Measurements from ENCODE around the gene TTC3. TPM values are rescaled to one million over a fixed set of nuclear protein-coding genes. Genes with fewer than 3 reads are reported as not detected.
A peak's percentile ranks its signal among the peaks of the same experiment; 100 is the strongest.

TTC3 gene, protein sequence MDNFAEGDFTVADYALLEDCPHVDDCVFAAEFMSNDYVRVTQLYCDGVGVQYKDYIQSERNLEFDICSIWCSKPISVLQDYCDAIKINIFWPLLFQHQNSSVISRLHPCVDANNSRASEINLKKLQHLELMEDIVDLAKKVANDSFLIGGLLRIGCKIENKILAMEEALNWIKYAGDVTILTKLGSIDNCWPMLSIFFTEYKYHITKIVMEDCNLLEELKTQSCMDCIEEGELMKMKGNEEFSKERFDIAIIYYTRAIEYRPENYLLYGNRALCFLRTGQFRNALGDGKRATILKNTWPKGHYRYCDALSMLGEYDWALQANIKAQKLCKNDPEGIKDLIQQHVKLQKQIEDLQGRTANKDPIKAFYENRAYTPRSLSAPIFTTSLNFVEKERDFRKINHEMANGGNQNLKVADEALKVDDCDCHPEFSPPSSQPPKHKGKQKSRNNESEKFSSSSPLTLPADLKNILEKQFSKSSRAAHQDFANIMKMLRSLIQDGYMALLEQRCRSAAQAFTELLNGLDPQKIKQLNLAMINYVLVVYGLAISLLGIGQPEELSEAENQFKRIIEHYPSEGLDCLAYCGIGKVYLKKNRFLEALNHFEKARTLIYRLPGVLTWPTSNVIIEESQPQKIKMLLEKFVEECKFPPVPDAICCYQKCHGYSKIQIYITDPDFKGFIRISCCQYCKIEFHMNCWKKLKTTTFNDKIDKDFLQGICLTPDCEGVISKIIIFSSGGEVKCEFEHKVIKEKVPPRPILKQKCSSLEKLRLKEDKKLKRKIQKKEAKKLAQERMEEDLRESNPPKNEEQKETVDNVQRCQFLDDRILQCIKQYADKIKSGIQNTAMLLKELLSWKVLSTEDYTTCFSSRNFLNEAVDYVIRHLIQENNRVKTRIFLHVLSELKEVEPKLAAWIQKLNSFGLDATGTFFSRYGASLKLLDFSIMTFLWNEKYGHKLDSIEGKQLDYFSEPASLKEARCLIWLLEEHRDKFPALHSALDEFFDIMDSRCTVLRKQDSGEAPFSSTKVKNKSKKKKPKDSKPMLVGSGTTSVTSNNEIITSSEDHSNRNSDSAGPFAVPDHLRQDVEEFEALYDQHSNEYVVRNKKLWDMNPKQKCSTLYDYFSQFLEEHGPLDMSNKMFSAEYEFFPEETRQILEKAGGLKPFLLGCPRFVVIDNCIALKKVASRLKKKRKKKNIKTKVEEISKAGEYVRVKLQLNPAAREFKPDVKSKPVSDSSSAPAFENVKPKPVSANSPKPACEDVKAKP (N-terminal part only)
- total RNA-seq = 100 to 1,000 TPM; 163 to 171 TPM
- polyA plus RNA-seq = 100 to 1,000 TPM in 1 of 2 donors, 10 to 100 TPM in 1; 36.4 to 109 TPM

DNA sequence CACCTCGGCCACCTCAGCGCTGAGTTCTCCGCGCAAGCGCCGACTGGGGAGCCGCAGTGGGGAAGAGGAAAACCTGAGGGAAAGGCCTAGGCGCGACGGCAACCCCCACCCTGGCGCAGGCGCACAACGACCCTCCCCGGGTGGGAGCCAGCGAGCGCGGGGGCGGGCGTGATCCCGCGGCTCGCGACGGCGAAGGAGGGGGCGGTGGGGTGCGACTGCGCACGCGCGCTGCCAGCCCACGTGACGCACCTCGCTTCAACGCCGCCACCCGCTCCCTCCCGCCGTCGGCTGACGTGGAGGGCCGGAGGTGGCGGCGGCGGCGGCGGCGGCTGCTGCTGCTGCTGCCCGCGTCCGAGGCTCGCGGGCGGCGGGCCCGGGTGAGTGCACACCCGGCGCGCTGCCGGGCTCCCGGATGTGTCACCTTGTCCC is at the start of gene TTC3, which contains the start of gene PIGP:
Gene TTC3, plus strand, starts transcription at position 267 of the 429 bp plus-strand sequence. CDS start 14,004 bp downstream, outside the sequence.
Gene PIGP, minus strand, starts transcription at position 84 of the 429 bp plus-strand sequence. CDS start 556 bp downstream, outside the sequence.
- POLR2A ChIA-PET (ENCODE audit: partially characterized antibody) = interaction anchor here (1.3 to 1.8 kb wide), 3 partner anchors 84 to 491 kb away, joined by 4 to 8 read pairs (median 6); partner anchors contain the start of gene VPS26C
- Histone ChIP-seq H3K27ac (ENCODE audit: low read depth, low read length) (peak within 1 kb of the TSS; percentile 91), H3K9me3 (ENCODE audit: control insufficient read depth in 1 of 2, low read length in 2 of 2) (no peaks in the 10 kb centered on the region), H3K4me3 (ENCODE audit: low read length in 2 of 2) (peak within 1 kb of the TSS; percentile 83 to 91), H3K27me3 (ENCODE audit: insufficient read depth, low read length) (no peaks in the 10 kb centered on the region), H3K4me1 (ENCODE audit: insufficient read depth, low read length) (peaks cover 36% of the 10 kb centered on the region), H3K36me3 (ENCODE audit: insufficient read depth, low read length) (no peaks in the 10 kb centered on the region)
- peak; percentile 93 to 97 (median 96) for DNase-seq
- Mint-ChIP-seq H3K27ac (peak within 1 kb of the TSS; percentile 92 to 100 (median 98)), H3K4me3 (peak within 1 kb of the TSS; percentile 95 to 100 (median 98)), H3K4me1 (peaks cover 31 to 63% (median 44%) of the 10 kb centered on the region in 4 donors), H3K36me3 (peaks cover 13 to 16% of the 10 kb centered on the region in 2 donors), H3K27me3 (no peaks in the 10 kb centered on the region), H3K9me3 (peaks cover 0 to 4% (median 0%) of the 10 kb centered on the region in 8 donors)
- CTCF ChIA-PET (ENCODE audit: partially characterized antibody) = no interaction called here
- intact Hi-C loops (cut with micrococcal nuclease) = loop anchor here (1.0 to 5.0 kb wide), 7 partner anchors 84 to 1694 kb away; partner anchors contain the start of genes DOP1B, DYRK1A and VPS26C

DNA sequence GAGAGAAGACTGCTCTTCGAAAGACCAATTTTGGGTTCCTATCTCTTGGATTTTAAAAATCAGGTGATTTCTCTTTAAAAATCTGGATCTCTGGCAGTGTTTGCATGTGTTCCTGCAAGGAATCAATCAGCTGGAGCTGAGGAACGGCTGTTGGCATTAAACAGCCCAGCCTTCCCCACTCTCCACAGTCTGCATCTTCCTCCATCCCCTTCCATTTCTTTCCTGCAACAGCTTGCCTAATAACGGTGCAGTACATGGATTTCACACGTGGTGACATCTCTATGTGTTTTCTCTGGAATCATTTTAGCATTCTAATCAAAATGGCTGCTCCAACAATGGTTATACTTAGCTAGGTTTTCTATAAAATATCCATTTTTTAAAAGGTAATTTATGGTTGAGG is 46.6 kb upstream of the TTC3 start:
- POLR2A ChIA-PET (ENCODE audit: partially characterized antibody) = no interaction called here

DNA sequence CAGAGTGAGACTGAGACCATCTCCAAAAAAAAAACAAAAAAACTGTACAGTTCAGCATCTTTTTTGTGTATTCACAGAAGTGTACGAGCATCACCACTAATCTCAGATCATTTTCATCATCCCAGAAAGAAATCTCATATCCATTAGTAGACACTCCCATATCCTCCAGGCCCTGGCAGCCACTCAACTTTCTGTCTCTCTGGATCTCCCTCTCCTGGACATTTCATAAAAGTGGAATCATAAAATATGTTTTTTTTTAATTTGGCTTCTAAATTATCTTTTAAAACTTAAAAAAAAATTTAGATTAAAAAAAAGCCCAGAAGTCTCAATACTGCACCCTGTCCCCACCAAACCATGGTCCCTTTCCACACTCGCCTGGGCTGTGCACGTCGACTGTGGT is 44.5 kb upstream of the TTC3 start:
- H3K4me1 Mint-ChIP-seq = no peaks in the 10 kb centered on the region
- no peaks in the 10 kb centered on the region for H3K36me3 Mint-ChIP-seq
- no peak overlapping the region for H3K27ac Mint-ChIP-seq
- intact Hi-C loops (cut with micrococcal nuclease) = no loop called here
- ChIA-PET POLR2A (ENCODE audit: partially characterized antibody) (no interaction called here), CTCF (ENCODE audit: partially characterized antibody) (no interaction called here)
- no peak overlapping the region for H3K4me3 Mint-ChIP-seq
- Histone ChIP-seq H3K36me3 (ENCODE audit: insufficient read depth, low read length) (no peaks in the 10 kb centered on the region), H3K27ac (ENCODE audit: low read depth, low read length) (no peak overlapping the region), H3K27me3 (ENCODE audit: insufficient read depth, low read length) (no peaks in the 10 kb centered on the region), H3K9me3 (ENCODE audit: control insufficient read depth in 1 of 2, low read length in 2 of 2) (no peaks in the 10 kb centered on the region), H3K4me1 (ENCODE audit: insufficient read depth, low read length) (no peaks in the 10 kb centered on the region), H3K4me3 (ENCODE audit: low read length in 2 of 2) (no peak overlapping the region)
- no peaks in the 10 kb centered on the region for H3K9me3 Mint-ChIP-seq
- peaks cover 7 to 10% of the 10 kb centered on the region in 2 donors for H3K27me3 Mint-ChIP-seq
- no peak for DNase-seq

More for the DNA sequence above, 46.6 kb upstream of the TTC3 start:
- no peak for DNase-seq
- Mint-ChIP-seq H3K27me3 (peaks cover 1 to 3% of the 10 kb centered on the region in 2 donors), H3K4me1 (no peaks in the 10 kb centered on the region), H3K27ac (no peak overlapping the region), H3K36me3 (no peaks in the 10 kb centered on the region), H3K9me3 (peaks cover 0 to 2% (median 0%) of the 10 kb centered on the region in 8 donors), H3K4me3 (no peak overlapping the region)
- H3K27ac ChIP-seq (ENCODE audit: low read depth, low read length) = no peak overlapping the region
- H3K36me3 ChIP-seq (ENCODE audit: insufficient read depth, low read length) = no peaks in the 10 kb centered on the region
- no peaks in the 10 kb centered on the region for H3K9me3 ChIP-seq (ENCODE audit: control insufficient read depth in 1 of 2, low read length in 2 of 2)
- CTCF ChIA-PET (ENCODE audit: partially characterized antibody) = interaction anchor here (1.3 to 5.2 kb wide), 3 partner anchors 15 to 35 kb away, joined by 4 to 23 read pairs (median 4); no protein-coding TSS in a partner anchor
- no peaks in the 10 kb centered on the region for H3K4me1 ChIP-seq (ENCODE audit: insufficient read depth, low read length)
- no peaks in the 10 kb centered on the region for H3K27me3 ChIP-seq (ENCODE audit: insufficient read depth, low read length)
- no peak overlapping the region for H3K4me3 ChIP-seq (ENCODE audit: low read length in 2 of 2)
- intact Hi-C loops (cut with micrococcal nuclease) = no loop called here

DNA sequence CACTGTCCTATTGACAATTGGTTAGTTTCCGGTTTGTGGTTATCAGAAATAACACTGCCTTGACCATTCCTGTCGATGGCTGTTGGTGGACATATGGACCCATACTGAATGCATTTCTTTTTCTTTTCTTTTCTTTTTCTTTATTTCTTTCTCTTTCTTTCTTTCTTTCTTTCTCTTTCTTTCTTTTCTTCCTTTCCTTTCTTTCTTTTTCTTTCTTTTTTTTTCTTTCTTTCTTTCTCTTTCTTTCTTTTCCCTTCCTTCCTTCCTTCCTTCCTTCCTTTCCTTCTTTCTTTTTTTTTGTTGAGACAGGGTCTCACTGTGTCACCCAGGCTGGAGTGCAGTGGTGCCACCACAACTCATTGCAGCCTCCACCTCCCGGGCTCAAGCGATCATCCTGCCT is 42.2 kb upstream of the TTC3 start:
- Histone ChIP-seq H3K4me3 (ENCODE audit: low read length in 2 of 2) (no peak overlapping the region), H3K4me1 (ENCODE audit: insufficient read depth, low read length) (no peaks in the 10 kb centered on the region), H3K36me3 (ENCODE audit: insufficient read depth, low read length) (no peaks in the 10 kb centered on the region), H3K27ac (ENCODE audit: low read depth, low read length) (no peak overlapping the region), H3K27me3 (ENCODE audit: insufficient read depth, low read length) (no peaks in the 10 kb centered on the region), H3K9me3 (ENCODE audit: control insufficient read depth in 1 of 2, low read length in 2 of 2) (no peaks in the 10 kb centered on the region)
- Mint-ChIP-seq H3K9me3 (no peaks in the 10 kb centered on the region), H3K36me3 (no peaks in the 10 kb centered on the region), H3K4me1 (no peaks in the 10 kb centered on the region), H3K27me3 (peaks cover 7 to 10% of the 10 kb centered on the region in 2 donors), H3K4me3 (no peak overlapping the region), H3K27ac (no peak overlapping the region)
- intact Hi-C loops (cut with micrococcal nuclease) = no loop called here
- DNase-seq = no peak
- POLR2A ChIA-PET (ENCODE audit: partially characterized antibody) = no interaction called here
- CTCF ChIA-PET (ENCODE audit: partially characterized antibody) = interaction anchor here (1.1 kb wide), 1 partner anchor 21 kb away, joined by 3 read pairs; no protein-coding TSS in a partner anchor

DNA sequence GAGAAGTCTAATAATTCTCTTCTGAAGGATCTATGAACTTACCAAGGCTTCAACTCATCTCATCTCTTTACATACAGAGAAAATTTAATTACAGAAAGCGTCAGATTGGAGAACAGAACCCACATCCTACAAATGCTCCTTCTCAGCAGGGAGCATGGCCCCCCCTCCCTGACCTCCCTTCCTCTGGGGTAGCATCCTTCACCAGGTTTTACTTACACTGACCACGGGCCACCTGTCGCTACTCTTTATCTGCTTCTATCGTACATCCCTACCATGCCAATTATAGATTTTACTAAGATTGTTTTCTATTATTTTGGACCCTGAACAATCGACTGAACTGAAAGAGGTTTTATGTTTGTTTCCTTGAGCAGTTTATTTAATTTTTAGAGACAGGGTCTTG is 40.8 kb upstream of the TTC3 start:
- no peaks in the 10 kb centered on the region for H3K36me3 ChIP-seq (ENCODE audit: insufficient read depth, low read length)
- Mint-ChIP-seq H3K9me3 (no peaks in the 10 kb centered on the region), H3K27me3 (peaks cover 7 to 13% of the 10 kb centered on the region in 2 donors), H3K4me3 (no peak overlapping the region), H3K4me1 (no peaks in the 10 kb centered on the region), H3K27ac (peak overlapping the region in 1 of 7 donors; percentile 13), H3K36me3 (no peaks in the 10 kb centered on the region)
- DNase-seq = no peak
- intact Hi-C loops (cut with micrococcal nuclease) = no loop called here
- no peaks in the 10 kb centered on the region for H3K27me3 ChIP-seq (ENCODE audit: insufficient read depth, low read length)
- H3K27ac ChIP-seq (ENCODE audit: low read depth, low read length) = no peak overlapping the region
- H3K4me1 ChIP-seq (ENCODE audit: insufficient read depth, low read length) = no peaks in the 10 kb centered on the region
- no peak overlapping the region for H3K4me3 ChIP-seq (ENCODE audit: low read length in 2 of 2)
- ChIA-PET CTCF (ENCODE audit: partially characterized antibody) (no interaction called here), POLR2A (ENCODE audit: partially characterized antibody) (no interaction called here)
- no peaks in the 10 kb centered on the region for H3K9me3 ChIP-seq (ENCODE audit: control insufficient read depth in 1 of 2, low read length in 2 of 2)

DNA sequence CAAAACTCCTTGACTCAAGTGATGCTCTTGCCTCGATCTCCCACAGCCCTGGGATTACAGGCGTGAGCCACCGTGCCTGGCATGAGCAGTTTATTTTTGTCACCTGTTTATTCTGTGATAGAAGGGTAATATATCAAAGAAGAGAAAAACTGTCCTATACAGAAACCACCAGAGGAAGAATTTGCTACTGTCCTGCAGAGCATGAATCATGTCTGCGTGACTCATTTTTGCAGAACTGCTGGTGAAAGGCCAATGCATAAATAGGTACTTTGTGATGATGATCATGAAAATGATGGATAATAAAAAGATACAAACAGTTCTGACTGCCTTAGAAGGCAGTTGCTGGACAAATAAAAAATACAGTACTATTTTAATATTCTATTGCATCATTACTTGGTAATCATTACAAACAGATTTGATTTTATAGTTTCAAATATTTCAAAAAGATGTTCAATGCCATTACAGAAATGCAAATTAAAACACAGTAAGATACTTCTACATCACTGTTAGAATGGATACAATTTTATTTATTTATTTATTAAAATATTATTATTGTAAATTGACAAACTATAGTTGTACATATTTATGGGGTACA is 40.1 kb upstream of the TTC3 start:
- Histone ChIP-seq H3K27ac (ENCODE audit: low read depth, low read length) (no peak overlapping the region), H3K4me3 (ENCODE audit: low read length in 2 of 2) (no peak overlapping the region), H3K27me3 (ENCODE audit: insufficient read depth, low read length) (no peaks in the 10 kb centered on the region), H3K9me3 (ENCODE audit: control insufficient read depth in 1 of 2, low read length in 2 of 2) (no peaks in the 10 kb centered on the region), H3K4me1 (ENCODE audit: insufficient read depth, low read length) (no peaks in the 10 kb centered on the region), H3K36me3 (ENCODE audit: insufficient read depth, low read length) (no peaks in the 10 kb centered on the region)
- ChIA-PET CTCF (ENCODE audit: partially characterized antibody) (no interaction called here), POLR2A (ENCODE audit: partially characterized antibody) (no interaction called here)
- no peak overlapping the region for H3K4me3 Mint-ChIP-seq
- H3K27ac Mint-ChIP-seq = no peak overlapping the region
- no peaks in the 10 kb centered on the region for H3K9me3 Mint-ChIP-seq
- H3K4me1 Mint-ChIP-seq = no peaks in the 10 kb centered on the region
- no peaks in the 10 kb centered on the region for H3K36me3 Mint-ChIP-seq
- DNase-seq = no peak
- intact Hi-C loops (cut with micrococcal nuclease) = no loop called here
- peaks cover 7 to 13% of the 10 kb centered on the region in 2 donors for H3K27me3 Mint-ChIP-seq
